HG03442 (cell line): ENCODE results near the gene GALNT12.

Source experiments
- ATAC-seq: cut with Tn5 transposase; IDR thresholded peaks from one replicate; pipeline ENCODE4 v1.9.1; 2021; ENCODE audit warnings: mild to moderate bottlenecking, moderate library complexity; ENCODE audit not compliant: unreplicated experiment

Gene GALNT12

GRCh38 chr9:98877311-98877710 lies 69.8 kb downstream of the GALNT12 start:
- no peak for ATAC-seq

- ATAC-seq, result no peak
Measured at GRCh38 chr9:98879094-98879962, 71.9 kb downstream of the GALNT12 start.

- no peak for ATAC-seq
Measured at GRCh38 chr9:98879963-98880310, 72.5 kb downstream of the GALNT12 start.

- ATAC-seq, result no peak
Measured at GRCh38 chr9:98880311-98881015, 73.0 kb downstream of the GALNT12 start.

GRCh38 chr9:98881356-98881755 lies 73.9 kb downstream of the GALNT12 start:
- ATAC-seq, result no peak

- ATAC-seq, result no peak
Measured at GRCh38 chr9:98881836-98882568, 74.5 kb downstream of the GALNT12 start.

GRCh38 chr9:98882569-98882923 lies 75.1 kb downstream of the GALNT12 start:
- ATAC-seq, result no peak

- ATAC-seq, result no peak
Measured at GRCh38 chr9:98883276-98883675, 75.8 kb downstream of the GALNT12 start.

- ATAC-seq, result no peak
Measured at GRCh38 chr9:98884849-98885248, 77.4 kb downstream of the GALNT12 start.

- no peak for ATAC-seq
Measured at GRCh38 chr9:98885575-98886295, 78.3 kb downstream of the GALNT12 start.

GRCh38 chr9:98886691-98887229 lies 79.3 kb downstream of the GALNT12 start:
- ATAC-seq, result no peak

- ATAC-seq, result no peak
Measured at GRCh38 chr9:98887918-98888510, 80.5 kb downstream of the GALNT12 start.

GRCh38 chr9:98888801-98889421 lies 81.4 kb downstream of the GALNT12 start:
- ATAC-seq, result no peak

- no peak for ATAC-seq
Measured at GRCh38 chr9:98890256-98890655, 82.8 kb downstream of the GALNT12 start.

GRCh38 chr9:98892288-98892687 lies 84.8 kb downstream of the GALNT12 start:
- no peak for ATAC-seq

GRCh38 chr9:98892690-98893089 lies 85.2 kb downstream of the GALNT12 start:
- ATAC-seq, result no peak

- no peak for ATAC-seq
Measured at GRCh38 chr9:98894171-98894570, 86.7 kb downstream of the GALNT12 start.

GRCh38 chr9:98894761-98895160 lies 87.3 kb downstream of the GALNT12 start:
- no peak for ATAC-seq

GRCh38 chr9:98896632-98897031 lies 89.2 kb downstream of the GALNT12 start:
- ATAC-seq, result no peak

- ATAC-seq, result no peak
Measured at GRCh38 chr9:98897745-98898144, 90.3 kb downstream of the GALNT12 start.
